ENCODE results near the gene DMXL2.

The DMXL2 gene

GRCh38 chr15:51589881-51590568, 32.5 kb downstream of the DMXL2 start:
- TF ChIP-seq GATA2 (IDR thresholded peaks at IDR 0.05; ENCODE audit: low read depth, low read length) (no peak), GATA3 (IDR thresholded peaks at IDR 0.05; ENCODE audit: low read depth, low read length) (no peak)

DNA sequence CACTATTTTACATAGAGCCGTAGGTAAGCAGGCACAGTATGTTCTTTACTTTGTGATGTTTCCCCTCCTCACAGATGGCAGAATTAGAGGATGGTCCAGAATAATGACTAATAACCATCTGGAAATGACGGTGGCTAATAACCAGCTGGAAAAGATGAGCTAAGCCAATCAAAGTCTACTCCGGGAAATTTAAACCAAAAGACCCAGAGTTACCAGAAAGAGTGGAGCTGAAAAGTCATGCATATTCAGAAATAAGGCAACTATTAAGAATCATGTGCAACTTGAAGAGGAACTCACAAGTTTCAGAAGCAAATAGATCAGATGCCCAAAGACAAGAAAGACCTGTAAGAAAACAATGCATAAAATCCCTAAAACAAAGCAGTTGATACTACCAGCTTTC, 33.6 kb downstream of the DMXL2 start:
- TF ChIP-seq GATA3 (IDR thresholded peaks at IDR 0.05; ENCODE audit: low read depth, low read length), result no peak
- no peak for TF ChIP-seq GATA2 (IDR thresholded peaks at IDR 0.05; ENCODE audit: low read depth, low read length)

- no peak for TF ChIP-seq GATA2 (IDR thresholded peaks at IDR 0.05; ENCODE audit: low read depth, low read length)
- TF ChIP-seq GATA3 (IDR thresholded peaks at IDR 0.05; ENCODE audit: low read depth, low read length), result no peak
Measured at GRCh38 chr15:51585986-51586385, 36.6 kb downstream of the DMXL2 start.

GRCh38 chr15:51580982-51581381, 41.6 kb downstream of the DMXL2 start:
- TF ChIP-seq GATA3 (IDR thresholded peaks at IDR 0.05; ENCODE audit: low read depth, low read length) (no peak), GATA2 (IDR thresholded peaks at IDR 0.05; ENCODE audit: low read depth, low read length) (no peak)

DNA sequence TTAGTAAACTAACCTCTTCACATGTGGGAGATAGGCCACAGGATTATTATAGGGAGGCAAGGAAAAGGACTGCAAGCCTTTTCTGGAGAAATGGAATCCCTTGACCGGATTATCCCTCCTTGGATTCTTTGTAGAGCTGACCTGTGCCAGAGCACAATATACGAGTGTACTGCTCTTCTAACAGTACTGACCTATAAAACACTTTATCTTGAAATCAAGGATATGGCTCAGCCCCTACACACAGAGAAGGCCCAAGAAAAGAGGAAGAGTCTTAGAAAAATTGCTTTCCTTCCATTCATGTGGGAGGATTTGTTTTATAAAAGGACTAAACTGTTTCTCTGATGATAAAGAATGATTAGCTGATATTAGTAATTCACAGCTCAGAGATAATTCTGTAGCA, 42.2 kb downstream of the DMXL2 start:
- TF ChIP-seq GATA2 (IDR thresholded peaks at IDR 0.05; ENCODE audit: low read depth, low read length) (no peak), GATA3 (IDR thresholded peaks at IDR 0.05; ENCODE audit: low read depth, low read length) (no peak)

DNA sequence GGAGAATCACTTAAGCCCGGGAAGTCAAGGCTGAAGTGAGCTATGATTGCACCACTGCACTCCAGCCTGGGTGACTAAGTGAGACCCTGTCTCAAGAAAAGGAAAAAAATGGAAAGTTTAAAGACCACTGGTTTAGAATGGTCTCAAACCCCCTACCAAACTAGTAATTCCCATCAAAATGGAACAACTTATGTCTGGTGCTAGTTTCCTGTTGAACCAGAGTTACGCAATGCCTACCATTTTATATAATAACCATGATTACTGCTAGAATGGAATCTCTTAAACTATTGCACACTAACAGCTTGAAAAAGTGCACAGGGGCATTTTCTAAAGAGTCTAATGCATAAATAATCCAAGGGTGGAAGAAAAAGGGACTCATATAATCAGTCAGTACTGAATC, 43.6 kb downstream of the DMXL2 start:
- TF ChIP-seq GATA2 (IDR thresholded peaks at IDR 0.05; ENCODE audit: low read depth, low read length) (no peak), GATA3 (IDR thresholded peaks at IDR 0.05; ENCODE audit: low read depth, low read length) (no peak)

GRCh38 chr15:51577636-51578304, 44.8 kb downstream of the DMXL2 start:
- no peak for TF ChIP-seq GATA3 (IDR thresholded peaks at IDR 0.05; ENCODE audit: low read depth, low read length)
- TF ChIP-seq GATA2 (IDR thresholded peaks at IDR 0.05; ENCODE audit: low read depth, low read length), result no peak

DNA sequence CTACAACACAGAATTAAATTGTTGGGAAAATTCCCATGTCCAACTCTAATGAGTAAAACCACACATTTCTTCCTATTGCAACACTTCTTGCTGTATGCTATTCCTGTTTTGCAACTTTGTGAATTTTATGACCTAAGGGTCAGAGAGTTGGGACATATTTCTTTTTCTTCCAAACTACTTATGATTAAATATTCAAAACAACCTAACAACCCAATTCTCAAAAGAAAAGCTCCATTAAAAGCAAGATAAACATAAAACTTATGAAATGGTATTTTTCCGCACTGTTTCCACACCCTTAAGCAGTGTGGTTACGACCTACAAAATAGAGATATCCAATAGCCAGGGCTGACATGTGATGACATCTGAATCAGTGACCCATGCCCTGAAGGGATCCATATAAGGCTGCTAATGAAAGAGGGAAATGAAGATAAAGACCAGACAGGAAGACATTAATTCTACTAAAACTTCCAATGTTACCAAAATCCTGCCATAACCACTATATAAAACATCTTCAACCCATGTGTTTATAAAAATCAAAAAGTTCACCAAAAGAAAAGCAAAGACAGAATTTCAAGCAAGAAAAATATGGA, 45.6 kb downstream of the DMXL2 start:
- no peak for TF ChIP-seq GATA3 (IDR thresholded peaks at IDR 0.05; ENCODE audit: low read depth, low read length)
- TF ChIP-seq GATA2 (IDR thresholded peaks at IDR 0.05; ENCODE audit: low read depth, low read length), result no peak

GRCh38 chr15:51576286-51576850, 46.2 kb downstream of the DMXL2 start:
- no peak for TF ChIP-seq GATA2 (IDR thresholded peaks at IDR 0.05; ENCODE audit: low read depth, low read length)
- no peak for TF ChIP-seq GATA3 (IDR thresholded peaks at IDR 0.05; ENCODE audit: low read depth, low read length)

GRCh38 chr15:51575775-51576174, 46.8 kb downstream of the DMXL2 start:
- TF ChIP-seq GATA2 (IDR thresholded peaks at IDR 0.05; ENCODE audit: low read depth, low read length), result no peak
- no peak for TF ChIP-seq GATA3 (IDR thresholded peaks at IDR 0.05; ENCODE audit: low read depth, low read length)

GRCh38 chr15:51561271-51561670, 61.3 kb downstream of the DMXL2 start:
- TF ChIP-seq GATA3 (IDR thresholded peaks at IDR 0.05; ENCODE audit: low read depth, low read length), result no peak
- no peak for TF ChIP-seq GATA2 (IDR thresholded peaks at IDR 0.05; ENCODE audit: low read depth, low read length)

- TF ChIP-seq GATA3 (IDR thresholded peaks at IDR 0.05; ENCODE audit: low read depth, low read length), result no peak
- no peak for TF ChIP-seq GATA2 (IDR thresholded peaks at IDR 0.05; ENCODE audit: low read depth, low read length)
Measured at GRCh38 chr15:51558876-51559275, 63.7 kb downstream of the DMXL2 start.

DNA sequence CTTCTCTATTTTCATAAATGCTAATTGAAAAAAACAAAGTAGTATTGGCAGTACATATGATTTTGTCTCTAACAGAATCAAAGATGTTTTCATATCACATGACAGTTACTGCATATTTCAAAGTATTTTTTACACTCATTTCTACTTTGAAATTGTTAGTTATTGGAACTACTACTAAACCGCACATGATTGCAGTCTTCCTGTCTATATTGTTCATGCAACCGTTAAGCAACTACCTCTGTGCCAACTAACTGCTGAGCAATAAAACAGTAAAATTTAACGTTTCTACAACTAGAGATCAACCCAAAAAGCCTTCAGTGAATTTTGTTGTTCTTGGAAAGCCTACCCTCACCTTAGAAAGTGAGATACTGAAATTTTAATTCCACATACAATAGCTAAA, 64.2 kb downstream of the DMXL2 start:
- TF ChIP-seq GATA3 (IDR thresholded peaks at IDR 0.05; ENCODE audit: low read depth, low read length) (no peak), GATA2 (IDR thresholded peaks at IDR 0.05; ENCODE audit: low read depth, low read length) (no peak)

DNA sequence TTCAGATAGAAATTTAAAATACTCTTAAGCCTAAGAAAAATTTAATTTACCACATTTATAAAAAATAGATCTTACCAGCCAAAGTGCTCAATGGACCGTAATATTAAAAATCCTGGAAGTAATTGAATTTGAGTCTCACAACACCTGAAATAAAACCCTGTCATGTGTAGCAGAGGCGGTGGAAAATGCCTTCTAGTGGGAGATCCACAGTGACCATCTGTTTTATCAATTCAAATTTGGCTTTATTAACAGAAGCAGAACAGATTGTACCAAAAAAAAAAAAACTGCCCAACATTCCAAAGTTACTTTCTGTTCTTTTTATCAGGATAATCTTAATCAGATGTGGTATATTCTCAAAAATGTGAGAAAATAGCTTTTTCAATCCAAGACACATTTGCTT, 71.7 kb downstream of the DMXL2 start:
- TF ChIP-seq GATA2 (IDR thresholded peaks at IDR 0.05; ENCODE audit: low read depth, low read length) (no peak), GATA3 (IDR thresholded peaks at IDR 0.05; ENCODE audit: low read depth, low read length) (no peak)

GRCh38 chr15:51547656-51548055, 74.9 kb downstream of the DMXL2 start:
- no peak for TF ChIP-seq GATA3 (IDR thresholded peaks at IDR 0.05; ENCODE audit: low read depth, low read length)
- TF ChIP-seq GATA2 (IDR thresholded peaks at IDR 0.05; ENCODE audit: low read depth, low read length), result no peak
